Measurements from ENCODE around the gene TRIM14.

TRIM14 gene, protein sequence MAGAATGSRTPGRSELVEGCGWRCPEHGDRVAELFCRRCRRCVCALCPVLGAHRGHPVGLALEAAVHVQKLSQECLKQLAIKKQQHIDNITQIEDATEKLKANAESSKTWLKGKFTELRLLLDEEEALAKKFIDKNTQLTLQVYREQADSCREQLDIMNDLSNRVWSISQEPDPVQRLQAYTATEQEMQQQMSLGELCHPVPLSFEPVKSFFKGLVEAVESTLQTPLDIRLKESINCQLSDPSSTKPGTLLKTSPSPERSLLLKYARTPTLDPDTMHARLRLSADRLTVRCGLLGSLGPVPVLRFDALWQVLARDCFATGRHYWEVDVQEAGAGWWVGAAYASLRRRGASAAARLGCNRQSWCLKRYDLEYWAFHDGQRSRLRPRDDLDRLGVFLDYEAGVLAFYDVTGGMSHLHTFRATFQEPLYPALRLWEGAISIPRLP

DNA sequence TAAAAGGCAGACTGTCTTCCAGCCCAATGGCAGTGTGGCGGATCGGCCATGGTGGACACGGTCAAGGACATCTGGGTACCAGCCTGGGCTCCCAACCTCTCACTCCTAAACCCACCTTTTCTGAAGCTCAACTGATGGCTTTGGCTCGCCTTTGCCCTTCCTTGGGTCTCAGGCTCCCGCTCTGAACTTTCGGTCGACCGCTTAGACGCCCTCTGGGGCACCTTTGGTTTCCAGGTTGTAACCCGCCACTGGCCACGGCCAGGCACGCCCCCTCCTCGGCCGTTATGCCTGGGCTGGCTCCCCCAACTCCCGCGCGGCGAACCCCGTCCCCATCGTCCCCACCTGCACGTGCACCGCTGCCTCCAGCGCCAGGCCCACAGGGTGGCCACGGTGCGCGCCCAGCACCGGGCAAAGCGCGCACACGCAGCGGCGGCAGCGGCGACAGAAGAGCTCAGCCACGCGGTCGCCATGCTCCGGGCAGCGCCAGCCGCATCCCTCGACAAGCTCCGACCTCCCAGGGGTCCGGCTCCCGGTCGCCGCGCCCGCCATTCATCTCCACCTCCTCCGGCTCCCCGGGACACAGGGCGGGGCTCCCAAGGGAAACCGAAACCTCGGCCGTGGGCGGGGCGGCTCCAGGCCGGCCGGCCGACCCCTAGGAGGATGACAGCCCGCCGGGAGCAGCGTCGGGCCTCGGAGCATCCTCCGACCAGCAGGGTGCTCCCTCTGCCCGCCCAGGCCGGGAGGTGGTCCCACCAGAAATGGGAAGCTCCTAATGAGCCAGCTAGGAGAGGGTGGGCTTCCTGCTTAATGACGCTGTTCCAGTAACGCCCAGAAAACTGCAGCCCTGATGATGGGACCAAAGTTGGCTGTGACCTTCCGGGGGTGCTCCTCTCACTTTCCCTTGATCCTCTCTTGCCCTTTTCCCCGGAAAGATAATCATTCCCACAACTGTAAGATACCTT, at the start of gene TRIM14:
Gene TRIM14, minus strand, starts transcription at position 583 of the 962 bp plus-strand sequence. Its CDS starts 34 bp downstream, at position 549.
- DNase-seq = peak; percentile 71

DNA sequence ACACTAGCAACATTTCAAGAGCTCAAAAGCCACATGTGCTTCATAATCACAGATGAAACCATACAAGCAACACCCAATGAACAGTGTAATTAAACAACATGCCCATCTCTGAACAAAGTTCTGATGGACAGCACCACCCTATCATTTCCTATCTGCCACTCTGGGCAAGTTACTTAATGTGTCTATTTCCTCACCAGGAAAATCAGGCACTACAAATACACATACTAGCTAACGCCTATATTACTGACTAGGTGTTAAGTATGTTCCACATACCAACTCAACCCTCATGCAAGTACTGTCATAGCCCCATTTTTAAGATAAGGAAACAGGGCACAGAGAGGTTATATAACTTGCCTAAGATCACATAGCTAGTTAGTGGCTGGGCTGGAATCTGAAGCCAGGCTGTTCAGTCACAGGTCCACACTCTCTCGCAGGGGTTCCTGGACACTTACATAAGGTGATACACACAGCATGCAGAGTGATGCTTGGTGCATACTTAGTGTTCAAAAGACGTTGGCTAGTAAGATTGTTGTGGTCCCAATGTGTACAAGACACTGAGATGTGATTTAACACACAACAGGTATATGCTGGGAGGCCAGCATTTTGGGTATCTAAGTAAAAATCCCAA, 49.2 kb upstream of the TRIM14 start:
- DNase-seq = no peak

DNA sequence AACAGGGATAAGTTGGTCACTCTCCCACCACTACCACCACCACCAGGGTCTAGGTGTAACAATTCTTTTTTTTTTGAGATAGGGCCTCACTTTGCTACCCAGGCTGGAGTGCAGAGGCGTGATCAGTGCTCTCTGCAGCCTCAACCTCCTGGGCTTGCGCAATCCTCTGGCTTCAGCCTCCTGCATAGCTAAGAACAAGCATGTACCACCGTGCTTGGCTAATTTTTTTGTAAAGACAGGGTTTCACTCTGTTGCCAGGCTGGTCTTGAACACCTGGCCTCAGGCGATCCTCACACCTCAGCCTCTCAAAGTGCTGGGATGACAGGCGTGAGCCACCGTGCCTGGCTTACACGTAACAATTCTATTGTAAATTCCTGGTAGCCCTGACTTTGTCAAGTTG, 45.9 kb upstream of the TRIM14 start:
- DNase-seq = no peak

DNA sequence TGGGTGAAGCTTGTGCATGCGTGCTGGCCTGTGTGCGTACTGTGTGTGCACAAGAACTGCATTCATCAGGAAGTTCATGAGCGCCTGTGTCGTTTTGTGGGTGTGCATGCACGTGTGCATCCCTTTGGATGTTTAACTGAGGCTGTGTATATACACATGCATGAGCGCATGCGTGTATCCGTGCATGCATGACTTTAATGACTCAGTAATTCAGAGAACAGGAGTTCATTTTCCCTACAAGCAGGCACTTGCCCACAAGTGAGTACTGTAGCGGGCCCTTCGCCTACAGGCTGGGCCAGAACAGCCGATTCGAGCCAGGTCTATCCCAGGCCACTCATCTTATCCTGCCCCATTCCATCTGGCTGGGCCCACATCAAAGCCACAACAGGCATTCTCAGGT, 43.6 kb upstream of the TRIM14 start:
- peak; percentile 63 for DNase-seq

DNA sequence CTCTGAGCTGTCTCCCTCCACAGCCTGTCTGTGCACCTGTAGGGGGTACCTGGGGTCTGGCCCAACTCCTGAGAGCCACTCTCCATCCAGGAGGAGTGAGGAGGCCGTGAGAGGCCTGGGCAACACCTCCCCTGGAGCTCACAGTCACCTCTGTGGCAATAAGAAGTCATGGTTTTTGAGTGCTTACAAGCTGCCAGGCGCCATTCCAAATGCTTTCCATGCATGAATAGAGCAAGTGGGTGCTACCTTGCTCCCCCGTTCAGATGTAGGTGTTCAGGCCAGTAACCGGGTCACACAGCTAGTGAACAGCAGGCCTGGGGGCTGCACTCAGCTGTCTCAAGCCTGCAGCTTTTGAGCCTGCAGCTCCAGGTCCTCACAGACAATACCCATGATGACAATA, 42.8 kb upstream of the TRIM14 start:
- DNase-seq = no peak

DNA sequence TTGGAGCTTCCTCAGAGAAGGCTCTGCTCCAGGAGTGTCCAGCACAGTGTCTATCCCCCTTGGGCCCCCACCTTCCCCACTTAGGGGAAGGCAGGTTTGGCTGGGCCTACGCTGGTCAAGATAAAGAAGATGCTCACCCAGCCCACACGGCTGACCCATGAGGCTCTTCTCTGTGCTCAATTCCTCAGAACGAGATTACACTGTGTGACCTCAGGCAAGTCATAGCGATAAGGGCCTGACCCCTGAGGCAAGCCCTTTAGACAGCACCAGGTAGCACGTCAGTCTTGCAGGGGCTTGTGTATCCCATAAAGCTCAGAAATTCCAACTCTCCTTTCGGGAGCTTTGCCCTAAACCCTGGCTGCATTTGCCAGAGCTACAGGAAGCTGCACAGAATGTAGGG, 40.8 kb upstream of the TRIM14 start:
- DNase-seq = no peak

DNA sequence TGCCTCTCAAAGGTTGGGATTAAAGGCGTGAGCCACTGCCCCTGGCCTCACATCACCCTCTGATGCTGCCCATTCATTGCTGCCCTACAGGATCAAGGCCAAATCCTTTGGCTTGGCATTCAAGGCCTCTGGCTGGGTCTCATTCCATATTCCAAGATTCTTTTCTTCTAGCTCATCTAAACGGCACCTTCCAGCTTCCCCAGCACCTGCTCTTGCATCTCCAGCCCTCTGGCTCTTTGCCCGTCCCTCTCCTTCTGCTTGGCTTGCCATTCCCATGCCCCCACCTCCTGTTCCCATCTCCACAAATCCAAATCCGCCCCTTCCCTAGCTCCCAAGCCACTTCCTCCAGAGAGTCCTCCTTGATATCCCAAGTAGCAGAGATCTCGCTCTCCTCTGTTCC, 40.3 kb upstream of the TRIM14 start:
- DNase-seq = no peak

DNA sequence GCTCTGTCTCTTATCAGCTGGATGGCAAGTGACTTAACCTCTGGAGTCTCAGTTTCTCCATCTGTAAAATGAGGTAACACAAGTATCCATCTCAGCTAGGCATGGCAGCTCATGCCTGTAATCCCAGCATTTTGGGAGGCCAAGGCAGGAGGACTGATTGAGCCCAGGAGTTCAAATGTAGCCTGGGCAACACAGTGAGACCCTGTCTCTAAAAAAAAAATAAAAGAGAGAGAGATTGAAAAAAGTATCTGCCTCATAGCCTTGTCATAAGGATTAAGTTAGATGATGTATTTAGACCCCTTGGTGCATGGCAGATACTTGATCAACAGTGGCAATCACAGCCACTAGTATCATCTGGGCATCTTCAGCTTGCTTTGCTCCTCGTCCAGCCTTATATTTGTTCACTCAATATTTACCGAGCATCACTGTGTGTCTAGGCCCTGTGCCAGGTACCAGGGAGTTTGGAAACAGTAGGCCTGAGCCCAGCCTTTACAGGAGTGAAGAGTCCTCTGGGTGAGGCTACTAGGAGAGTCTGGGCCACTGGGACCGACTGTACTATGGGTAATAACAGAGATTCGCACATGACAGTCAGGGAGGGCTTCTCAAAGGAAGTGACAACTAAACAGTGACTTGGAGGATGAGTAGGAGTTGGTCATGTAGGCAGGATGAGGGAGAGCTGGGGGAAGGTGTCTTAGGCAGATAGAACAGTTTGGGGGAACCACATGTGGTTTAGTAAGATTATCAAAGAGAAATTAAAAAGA, 39.2 kb upstream of the TRIM14 start:
- DNase-seq = no peak

DNA sequence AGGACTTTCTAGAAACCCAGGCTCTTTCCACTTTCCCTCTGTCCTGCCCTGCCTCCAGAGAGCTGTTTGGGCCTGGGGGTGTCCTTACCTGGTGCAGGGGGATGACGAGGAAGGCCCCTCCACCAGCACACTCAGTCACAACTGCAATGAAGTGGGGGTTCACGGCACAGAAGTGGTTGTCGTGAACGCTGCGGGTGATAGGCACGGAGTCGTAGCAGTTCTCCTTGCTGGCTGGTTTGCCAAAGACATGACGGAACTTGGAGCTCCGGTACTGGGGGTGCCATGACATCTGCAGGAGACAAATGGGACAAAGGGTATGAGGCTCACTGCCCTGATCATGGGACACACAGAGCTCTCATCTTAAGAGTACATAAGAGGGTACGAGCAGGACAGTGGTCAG, 38.4 kb upstream of the TRIM14 start:
- no peak for DNase-seq

DNA sequence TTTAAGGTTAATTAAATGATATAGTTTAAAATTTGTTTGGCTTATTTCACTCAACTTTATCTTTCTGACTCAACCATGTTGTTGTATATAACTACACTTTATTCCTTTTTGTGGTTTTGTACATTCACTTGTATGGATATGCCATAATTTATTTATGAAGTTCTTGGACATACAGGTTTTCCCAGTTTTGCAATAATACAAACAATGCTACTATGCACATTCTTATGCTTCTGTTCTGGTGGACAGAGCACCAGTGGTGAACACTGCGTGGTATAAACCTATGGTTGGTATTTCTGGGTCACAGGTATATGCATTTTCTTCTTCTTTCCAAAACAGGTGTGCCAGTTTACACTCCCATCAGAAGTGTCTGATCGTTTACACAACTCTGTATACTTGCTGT, 35.7 kb upstream of the TRIM14 start:
- DNase-seq = no peak

DNA sequence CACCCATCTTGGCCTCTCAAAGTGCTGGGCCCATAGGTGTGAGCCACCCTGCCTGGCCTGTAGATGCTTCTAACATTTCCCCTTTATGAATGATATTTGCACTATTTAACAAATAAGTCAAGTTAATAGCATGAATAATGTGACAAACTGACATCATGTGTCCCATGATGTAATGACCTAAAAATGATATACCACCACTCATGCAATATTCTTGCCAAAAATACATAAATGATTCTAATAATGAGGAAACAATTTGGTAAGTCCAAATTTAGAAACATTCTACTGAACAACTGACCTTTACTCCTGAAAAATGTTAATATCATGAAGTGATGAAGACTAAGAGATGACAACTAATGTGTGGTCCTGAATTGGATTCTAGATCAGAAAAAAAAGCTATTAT, 33.5 kb upstream of the TRIM14 start:
- DNase-seq = no peak

DNA sequence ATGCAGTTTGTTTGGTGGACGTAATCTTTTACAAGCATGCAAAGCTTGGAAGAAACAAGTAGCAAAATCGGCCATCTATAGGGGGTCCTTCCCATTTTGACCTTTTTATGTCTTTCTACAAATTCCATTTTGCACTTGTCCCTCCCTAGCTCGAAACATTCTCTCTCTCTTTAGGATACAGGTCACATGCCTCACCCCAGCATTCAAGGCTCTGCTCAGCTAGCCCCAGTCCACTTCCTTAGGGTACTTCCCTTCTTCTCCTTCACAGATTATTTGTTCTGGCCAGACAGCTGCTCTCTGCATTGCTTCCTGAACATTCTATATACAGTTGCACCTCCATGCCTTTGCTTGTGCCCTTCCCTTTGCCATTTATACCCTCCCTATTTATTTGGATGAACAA, 31.7 kb upstream of the TRIM14 start:
- DNase-seq = no peak

DNA sequence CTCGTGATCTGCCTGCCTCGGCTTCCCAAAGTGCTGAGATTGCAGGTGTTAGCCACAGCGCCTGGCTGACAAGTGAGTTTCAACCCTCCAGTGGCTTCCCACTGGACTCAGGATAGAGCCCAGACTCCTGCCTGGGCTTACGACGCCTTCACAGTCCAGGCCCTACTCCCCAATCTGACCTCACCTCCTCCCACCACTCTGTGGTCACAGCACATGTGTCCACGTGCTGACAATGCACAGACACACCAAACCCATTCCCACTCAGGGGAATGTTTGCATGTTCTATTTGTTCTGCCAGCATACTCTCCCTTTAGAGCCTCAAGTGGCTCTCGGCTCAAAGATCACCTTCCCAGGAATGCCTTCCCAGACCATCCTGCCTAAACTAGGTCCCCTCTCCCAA, 31.1 kb upstream of the TRIM14 start:
- DNase-seq = no peak

DNA sequence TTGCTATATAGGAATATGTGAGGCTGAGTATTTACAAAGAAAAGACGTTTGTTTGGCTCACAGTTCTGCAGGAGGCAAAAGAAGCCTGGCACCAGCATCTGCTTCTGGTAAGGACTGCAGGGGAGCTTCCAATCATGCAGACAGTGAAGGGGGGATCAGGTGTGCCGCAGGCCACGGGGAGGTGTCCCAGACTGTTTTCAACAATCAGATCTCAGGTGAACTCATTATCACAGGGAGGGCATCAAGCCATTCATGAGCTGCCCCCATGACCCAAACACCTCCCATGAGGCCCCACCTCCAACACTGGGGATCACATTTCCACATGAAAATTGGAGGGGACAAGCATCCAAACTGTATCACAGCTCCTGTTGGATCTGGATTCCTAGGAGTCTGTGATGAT, 30.4 kb upstream of the TRIM14 start:
- peak; percentile 80 for DNase-seq

DNA sequence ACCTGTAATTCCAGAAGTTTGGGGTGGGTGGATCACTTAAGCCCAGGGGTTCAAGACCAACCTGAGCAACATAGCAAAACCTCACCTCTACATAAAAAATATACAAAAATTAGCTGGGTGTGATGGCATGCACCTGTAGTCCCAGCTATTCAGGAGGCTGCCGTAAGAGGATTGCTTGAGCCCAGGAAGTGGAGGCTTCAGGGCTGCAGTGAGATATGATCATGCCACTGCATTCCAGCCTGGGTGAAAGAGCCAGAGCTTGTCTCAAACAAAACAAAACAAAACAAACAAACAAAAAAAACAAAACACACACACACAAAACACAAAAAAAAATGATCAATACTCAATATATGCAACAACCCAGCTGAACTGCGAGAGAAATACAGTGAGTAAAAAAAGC, 29.5 kb upstream of the TRIM14 start:
- DNase-seq = no peak

DNA sequence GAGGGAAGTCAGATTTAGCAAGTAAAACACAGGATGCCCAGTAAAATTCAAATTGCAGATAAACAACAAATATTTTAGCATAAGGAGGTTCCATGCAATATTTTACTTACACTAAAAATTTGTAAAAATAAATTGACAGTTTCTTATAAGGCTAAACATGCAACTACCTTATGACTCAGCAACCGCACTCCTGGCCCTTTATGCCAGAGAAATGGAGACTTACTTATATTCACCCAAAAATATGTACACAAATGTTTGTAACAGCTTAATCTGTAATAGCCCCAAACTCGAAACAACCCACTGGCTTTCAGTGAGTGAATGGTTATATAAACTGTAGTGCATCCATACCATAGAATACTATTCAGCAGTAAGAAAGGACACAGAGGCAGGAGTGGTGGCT, 28.6 kb upstream of the TRIM14 start:
- no peak for DNase-seq

DNA sequence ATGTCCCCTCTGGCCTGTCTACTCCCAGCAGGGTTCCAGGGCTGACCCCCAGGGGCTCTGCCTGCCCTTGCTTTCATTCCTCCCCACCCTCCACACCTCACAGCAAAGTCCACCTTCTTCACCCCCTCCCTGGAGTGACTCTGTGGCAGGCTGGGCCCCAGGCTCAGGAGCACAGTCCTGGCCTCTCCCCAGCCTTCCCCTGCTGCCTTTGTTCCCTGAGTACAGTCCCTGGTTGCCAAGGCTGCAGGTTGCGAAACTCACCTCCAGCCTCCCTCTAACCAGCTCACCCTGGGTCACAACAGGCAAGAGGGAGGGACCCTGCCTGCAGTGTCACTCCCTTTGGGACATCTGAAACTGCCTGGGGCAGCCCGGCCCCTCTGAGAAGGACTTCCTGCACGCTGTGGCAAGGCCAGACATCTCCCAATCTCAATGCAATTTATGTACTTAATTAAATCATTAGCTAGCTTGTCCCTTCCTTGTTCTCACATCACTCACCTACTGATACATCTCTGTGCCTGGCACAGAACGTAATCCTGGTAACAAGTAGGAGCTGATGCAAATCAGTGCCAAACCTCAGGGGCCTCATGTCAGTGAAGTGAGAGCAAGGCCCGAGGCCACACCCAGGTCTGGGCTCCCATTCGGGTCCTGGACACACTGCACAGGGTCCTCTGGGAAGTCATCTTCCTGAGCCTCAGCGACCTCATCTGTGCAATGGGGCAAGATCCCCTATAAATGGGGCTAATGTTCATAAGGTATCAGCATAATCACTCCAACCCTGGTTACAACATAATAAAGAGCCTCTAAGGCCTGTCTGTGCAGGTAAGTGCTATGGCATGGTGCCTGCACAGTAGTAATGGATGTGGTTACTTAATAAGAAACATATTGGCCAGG, 27.3 kb upstream of the TRIM14 start:
- no peak for DNase-seq

DNA sequence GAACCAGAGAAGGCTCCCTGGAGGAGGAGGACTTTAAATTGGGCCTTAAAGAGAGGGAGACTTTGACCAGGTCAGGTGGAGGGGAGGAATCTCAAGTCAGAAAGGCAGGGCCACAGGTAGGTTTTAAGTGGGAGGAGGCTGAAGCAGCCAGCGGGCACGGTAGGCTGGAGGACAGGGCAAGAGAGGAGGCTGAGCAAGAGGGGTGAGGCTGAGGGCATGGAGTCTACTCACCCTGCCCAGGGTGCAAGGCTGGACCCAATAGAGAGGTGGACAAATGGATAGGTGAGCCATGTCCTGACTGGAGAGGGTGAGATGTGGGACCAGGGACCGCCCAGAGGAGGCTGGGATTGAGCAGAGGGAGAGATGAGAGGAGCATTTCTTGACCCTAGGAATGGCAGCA, 25.6 kb upstream of the TRIM14 start:
- no peak for DNase-seq

DNA sequence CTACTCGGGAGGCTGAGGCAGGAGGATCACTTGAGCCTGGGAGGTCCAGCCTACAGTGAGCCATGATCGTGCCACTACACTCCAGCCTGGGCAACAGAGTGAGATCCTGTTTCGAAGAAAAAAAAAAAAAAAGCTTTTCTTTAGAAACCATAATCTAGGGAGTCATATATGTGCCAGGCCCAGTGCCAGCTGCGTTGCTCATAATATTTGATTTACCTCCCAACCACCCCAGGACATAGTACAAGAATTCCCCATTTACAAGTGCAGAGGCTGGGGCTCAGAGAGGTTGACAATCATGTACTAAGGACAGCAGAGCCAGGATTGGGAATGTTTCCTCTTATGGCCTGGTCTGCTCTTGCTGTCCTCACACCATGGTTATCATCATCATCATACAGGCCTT, 25.1 kb upstream of the TRIM14 start:
- no peak for DNase-seq

DNA sequence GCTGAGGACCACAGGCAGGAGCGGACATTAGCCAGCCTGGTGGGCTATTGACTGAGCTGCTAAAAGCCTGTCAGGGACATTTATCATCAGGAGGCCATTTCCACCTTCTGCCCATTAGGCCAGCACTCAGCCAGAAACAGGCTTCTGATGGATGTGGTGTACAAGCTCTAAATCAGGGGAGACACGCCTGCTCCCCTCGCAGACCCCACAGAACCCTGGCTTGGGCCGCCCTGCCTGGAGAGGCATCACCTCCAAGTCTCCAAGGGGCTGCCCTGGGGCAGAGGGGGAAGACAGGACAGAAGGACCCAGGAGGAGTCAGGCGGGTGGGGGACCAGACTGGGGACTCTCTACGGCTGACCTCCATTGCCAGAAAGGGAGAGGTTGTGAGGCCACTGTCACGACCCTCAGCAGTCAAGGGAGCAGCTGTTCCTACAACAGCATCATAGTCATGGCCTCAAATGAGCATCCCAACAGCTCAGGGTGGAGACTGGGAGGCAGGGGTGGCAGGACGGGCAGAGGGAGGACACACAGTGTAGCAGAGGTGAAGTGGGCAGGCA, 24.0 kb upstream of the TRIM14 start:
- DNase-seq = no peak

DNA sequence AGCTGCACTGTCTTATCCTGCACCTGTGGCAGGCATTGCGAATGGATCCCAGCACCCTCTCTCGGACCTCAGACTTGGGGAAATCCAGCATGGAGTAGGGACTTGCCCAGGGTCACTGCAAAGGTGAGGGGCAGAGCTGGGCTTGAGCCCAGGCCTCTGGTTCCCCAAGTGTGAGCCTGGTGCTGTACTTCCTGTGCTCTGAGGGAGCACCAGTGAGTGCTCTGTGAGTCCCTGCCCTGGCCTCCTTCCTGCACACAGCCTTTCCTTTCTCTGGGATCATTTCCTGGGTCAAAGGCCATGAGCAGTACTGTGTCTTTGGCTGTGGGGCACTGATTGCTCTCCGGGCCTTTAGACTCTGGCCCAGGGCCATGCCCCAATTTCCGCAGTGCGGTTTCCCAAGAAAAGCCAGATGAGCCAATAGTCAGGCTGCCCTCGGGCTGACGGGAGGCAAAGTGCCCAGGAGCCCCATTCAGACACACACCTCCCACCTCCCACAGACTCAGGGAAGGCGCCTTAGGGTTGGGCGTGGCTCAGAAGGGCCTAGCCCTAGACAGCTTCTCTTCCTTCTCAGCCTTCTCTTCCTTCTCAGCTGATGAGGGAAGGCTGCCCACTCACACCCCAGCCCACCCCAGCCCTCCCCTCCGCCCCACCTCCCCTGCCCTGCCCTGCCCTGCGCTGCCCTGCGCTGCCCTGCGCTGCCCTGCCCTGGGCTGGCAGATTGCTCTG, 23.3 kb upstream of the TRIM14 start:
- no peak for DNase-seq
